IgD-negative memory B cell (primary cell): ENCODE measurements around the gene TSPAN1. TPM values are rescaled to one million over a fixed set of nuclear protein-coding genes. Genes with fewer than 3 reads are reported as not detected.

ENCODE experiments used
- H3K27ac Mint-ChIP-seq, 3 donors: one replicate each; pipeline ENCODE4 v1.8.0; 2020 to 2022; ENCODE audit warnings: mild to moderate bottlenecking in 3 of 3, mixed read lengths in 3 of 3, moderate library complexity in 1 of 3
- H3K27me3 Mint-ChIP-seq: one replicate; pipeline ENCODE4 v1.8.0; 2021; ENCODE audit warnings: mixed read lengths
- H3K36me3 Mint-ChIP-seq: one replicate; pipeline ENCODE4 v1.8.0; 2020; ENCODE audit warnings: mild to moderate bottlenecking, mixed read lengths
- H3K4me1 Mint-ChIP-seq, 3 donors: one replicate each; pipeline ENCODE4 v1.8.0; 2020 to 2022; ENCODE audit warnings: mixed read lengths in 3 of 3, mild to moderate bottlenecking in 1 of 3
- H3K4me3 Mint-ChIP-seq, 4 donors: one replicate each; pipeline ENCODE4 v1.8.0; 2020 to 2022; ENCODE audit warnings: mild to moderate bottlenecking in 4 of 4, mixed read lengths in 4 of 4, moderate library complexity in 3 of 4
- H3K9me3 Mint-ChIP-seq, 3 donors: one replicate each; pipeline ENCODE4 v1.8.0; 2020 to 2021; ENCODE audit warnings: mixed read lengths in 3 of 3, mild to moderate bottlenecking in 1 of 3
- polyA plus RNA-seq: library from polyadenylated mRNA; unstranded; fragments of 300-500 nt; fragmentation: Illumina TruSeq; gene quantifications from one replicate; pipeline ENCODE4 v1.2.3, GENCODE V29; 2021

The TSPAN1 gene
- polyA plus RNA-seq, 1 donor from 2014 or later, result not detected

DNA sequence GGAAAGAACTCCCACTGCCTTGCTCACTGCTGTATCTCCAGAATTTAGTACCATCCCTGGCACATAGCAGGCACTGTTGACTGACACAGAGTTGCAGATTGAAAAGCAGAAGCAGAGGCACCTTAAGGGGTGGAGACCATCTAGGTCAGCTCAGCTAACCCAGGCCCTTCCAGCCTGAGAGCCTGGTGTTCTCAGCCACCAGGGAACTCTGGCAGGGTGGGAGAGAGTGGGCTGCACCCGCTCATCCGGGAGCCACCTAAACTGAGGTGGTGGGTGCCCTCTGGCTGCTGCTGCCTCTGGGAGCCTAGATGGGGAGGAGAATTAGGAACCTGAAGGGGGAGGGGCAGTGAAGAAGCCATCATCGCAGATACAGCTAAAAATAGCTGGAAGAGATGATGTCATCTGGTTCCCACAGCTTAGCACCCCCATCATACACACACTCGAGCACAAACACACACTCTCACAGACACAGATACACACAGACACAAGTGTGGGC lies 1.5 kb upstream of the TSPAN1 start:
- Mint-ChIP-seq H3K27me3 (no peaks in the 10 kb centered on the region), H3K4me3 (peak overlapping the region in 1 of 4 donors; percentile 1), H3K27ac (no peak overlapping the region)

DNA sequence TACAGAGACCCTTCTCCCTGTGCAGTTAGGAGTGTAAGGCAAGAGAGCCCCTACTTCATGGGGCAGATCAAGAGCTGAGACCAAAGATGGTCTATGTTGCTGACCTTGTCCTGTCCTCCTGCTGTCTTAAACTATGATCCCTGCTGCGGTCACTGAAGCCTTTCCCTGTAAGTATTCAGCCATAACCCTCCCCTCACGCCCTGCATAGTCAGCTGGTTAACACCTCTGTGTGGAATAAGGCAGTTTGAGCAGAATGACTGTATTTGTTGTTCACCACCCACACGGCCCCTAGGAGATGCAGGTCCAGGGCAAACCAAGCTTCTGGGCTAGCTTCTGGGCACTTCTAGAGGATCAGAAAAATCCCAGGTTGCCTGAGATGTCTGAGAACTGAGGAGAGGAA lies 356 bp downstream of the TSPAN1 start:
- H3K4me3 Mint-ChIP-seq, result no peak overlapping the region
- H3K27me3 Mint-ChIP-seq, result no peaks in the 10 kb centered on the region
- H3K27ac Mint-ChIP-seq, result no peak overlapping the region
- H3K4me1 Mint-ChIP-seq, result peaks cover 10 to 15% (median 15%) of the 10 kb centered on the region in 3 donors
- no peaks in the 10 kb centered on the region for H3K36me3 Mint-ChIP-seq
- no peaks in the 10 kb centered on the region for H3K9me3 Mint-ChIP-seq

More for the DNA sequence above, 1.5 kb upstream of the TSPAN1 start:
- Mint-ChIP-seq H3K9me3 (no peaks in the 10 kb centered on the region), H3K4me1 (peaks cover 10 to 15% (median 15%) of the 10 kb centered on the region in 3 donors), H3K36me3 (no peaks in the 10 kb centered on the region)

DNA sequence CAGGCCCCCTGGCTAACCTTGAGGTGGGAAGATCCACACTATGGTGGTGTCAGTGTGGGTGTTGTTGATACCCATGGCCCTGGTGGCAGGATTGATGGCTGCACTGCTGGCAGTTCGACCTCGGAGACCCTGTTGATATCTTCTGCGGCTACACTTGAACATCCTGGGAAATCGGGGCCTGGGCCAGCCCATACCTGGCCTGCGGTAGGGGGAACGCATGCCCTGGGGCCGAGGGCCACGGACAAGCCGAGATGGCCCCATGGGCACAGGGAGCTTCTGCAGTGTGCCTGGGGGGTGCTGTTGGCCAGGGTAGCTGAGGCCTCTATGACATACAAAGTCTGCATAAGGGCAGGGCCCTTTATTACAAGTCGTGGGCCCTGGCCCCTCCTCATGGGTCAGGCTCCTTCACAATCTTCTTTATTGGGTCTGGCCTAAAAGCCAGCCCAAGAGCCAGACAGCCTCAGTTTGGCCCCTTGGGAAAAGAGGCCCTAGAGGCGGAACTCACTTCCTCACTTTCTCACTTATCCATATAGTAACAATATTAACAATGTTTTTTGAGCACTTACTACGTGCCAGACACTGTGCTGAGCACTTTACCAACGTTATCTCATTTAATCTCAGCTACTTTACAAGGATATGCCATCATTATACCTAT lies 1.5 kb downstream of the TSPAN1 start, which contains the start of gene P3R3URF:
Gene P3R3URF, minus strand, starts transcription at position 278 of the 655 bp plus-strand sequence. Its CDS starts 17 bp downstream, at position 261.
- Mint-ChIP-seq H3K9me3 (no peaks in the 10 kb centered on the region), H3K4me1 (peaks cover 7 to 9% (median 8%) of the 10 kb centered on the region in 3 donors), H3K27me3 (no peaks in the 10 kb centered on the region), H3K36me3 (no peaks in the 10 kb centered on the region), H3K4me3 (no peak within 1 kb of the TSS), H3K27ac (peak within 1 kb of the TSS in 1 of 3 donors; percentile 26)

DNA sequence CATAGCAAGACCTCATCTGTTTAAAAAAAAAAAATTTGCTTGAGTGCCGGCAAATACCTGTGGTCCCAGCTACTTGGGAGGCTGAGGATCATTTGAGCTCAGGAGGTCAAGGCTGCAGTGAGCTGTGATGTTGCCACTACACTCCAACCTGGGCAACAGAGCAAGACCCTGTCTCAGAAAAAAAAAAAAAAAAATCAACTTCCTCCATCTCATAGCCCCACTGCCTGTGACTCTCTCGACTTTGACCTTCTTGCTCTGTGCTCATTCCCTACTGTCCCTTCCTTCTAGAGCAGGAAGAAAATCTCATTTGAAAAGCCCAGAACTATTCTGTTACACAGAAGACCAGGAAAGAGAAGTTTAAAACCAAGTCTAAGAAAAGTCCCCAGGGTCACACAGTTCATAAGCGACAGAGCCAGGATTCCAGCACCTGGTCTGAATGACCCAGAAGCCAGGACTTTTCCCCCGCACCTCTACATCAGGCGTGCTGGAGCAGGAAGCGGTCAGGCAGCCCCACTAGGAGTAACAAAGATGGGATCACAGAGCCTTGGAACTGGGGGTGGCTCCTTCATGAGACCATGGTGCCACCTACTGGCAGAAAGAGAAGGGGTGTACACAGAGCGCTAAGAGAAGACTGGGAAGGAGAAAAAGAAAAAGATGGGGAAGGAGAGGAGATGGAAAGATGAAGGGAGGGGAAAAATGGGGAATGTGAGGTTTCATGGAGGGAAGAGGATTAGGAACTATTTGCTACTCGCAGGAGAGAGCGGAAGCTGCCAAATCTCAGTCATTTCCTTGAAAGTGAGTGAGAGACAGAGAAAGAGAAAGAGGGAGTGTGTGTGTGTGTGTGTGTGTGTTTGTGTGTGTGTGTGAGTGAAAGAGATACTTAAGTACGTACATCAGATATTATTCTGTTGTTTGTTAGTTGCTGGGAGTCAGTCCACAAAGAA lies 4.5 kb downstream of the TSPAN1 start:
- no peaks in the 10 kb centered on the region for H3K9me3 Mint-ChIP-seq
- H3K4me3 Mint-ChIP-seq, result no peak overlapping the region
- H3K27ac Mint-ChIP-seq, result no peak overlapping the region
- H3K4me1 Mint-ChIP-seq, result peaks cover 3 to 8% (median 5%) of the 10 kb centered on the region in 3 donors
- H3K36me3 Mint-ChIP-seq, result no peaks in the 10 kb centered on the region
- no peaks in the 10 kb centered on the region for H3K27me3 Mint-ChIP-seq

DNA sequence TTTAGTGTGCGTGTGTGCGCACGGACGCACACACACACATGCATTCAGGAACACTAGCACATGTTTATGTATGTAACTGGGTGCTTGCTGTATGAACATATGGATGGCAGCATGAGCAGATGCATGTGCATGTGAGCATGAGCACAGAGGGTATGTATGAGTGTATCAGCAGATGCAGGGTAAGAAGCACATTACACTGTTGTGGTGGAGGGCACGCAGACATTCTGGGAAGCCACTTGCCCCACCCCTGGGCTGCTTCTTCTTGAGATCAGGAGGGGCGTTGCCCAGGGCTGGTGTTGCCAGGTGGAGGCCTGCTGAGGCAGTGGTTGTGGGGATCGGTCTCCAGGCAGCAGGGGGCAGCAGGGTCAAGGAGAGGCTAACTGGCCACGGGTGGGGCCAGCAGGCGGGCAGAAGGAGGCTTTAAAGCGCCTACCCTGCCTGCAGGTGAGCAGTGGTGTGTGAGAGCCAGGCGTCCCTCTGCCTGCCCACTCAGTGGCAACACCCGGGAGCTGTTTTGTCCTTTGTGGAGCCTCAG lies 5.3 kb downstream of the TSPAN1 start:
- Mint-ChIP-seq H3K4me1 (peaks cover 5 to 9% (median 8%) of the 10 kb centered on the region in 3 donors), H3K4me3 (no peak overlapping the region), H3K36me3 (peaks cover 1% of the 10 kb centered on the region), H3K27ac (no peak overlapping the region), H3K9me3 (no peaks in the 10 kb centered on the region), H3K27me3 (no peaks in the 10 kb centered on the region)

DNA sequence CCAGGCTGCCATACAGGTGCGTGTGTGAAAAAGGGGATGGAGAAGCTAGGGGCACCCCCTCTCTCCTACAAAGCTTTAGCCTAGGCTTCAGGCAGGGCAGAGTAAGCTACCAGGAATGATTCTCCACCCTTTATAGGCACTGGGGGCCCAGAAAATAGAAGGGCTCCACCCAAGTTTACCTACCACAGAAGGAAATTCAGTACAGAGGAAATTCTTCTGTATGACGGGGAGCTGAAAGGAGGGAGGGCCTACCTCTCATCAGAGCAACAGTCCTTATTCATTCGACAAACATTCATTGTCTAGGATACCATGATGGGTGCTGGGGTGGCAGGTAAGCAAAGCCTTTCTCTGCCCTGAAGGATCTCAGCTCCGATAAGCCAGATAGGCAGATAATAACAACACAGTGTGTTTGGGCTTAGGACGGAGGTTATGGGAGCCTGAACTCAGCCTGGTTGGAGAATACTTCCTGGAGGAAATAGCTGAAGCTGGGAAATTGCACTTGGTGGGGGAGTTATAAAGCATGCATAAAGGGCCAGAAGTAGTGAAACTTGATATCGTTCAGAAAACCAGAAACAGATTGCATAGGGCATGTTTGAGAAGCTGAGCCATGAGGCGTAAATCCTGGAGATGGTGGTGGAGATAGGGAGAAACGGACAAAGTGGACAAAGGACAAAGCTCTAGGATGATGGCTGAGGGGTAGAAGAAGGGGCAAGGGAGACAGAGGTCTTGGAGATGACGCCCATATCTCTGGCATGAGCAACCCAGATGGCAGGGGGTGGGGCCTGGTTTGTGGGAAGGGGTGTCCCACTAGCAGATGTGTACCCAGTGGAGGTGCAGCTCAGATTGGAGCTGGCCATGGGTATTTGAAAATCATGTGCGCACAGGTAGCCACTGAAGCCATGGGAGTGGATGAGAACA lies 6.7 kb downstream of the TSPAN1 start:
- Mint-ChIP-seq H3K9me3 (no peaks in the 10 kb centered on the region), H3K4me1 (peaks cover 2 to 8% (median 7%) of the 10 kb centered on the region in 3 donors), H3K36me3 (peaks cover 1% of the 10 kb centered on the region), H3K27me3 (no peaks in the 10 kb centered on the region), H3K4me3 (no peak overlapping the region), H3K27ac (peak overlapping the region in 1 of 3 donors; percentile 6)

DNA sequence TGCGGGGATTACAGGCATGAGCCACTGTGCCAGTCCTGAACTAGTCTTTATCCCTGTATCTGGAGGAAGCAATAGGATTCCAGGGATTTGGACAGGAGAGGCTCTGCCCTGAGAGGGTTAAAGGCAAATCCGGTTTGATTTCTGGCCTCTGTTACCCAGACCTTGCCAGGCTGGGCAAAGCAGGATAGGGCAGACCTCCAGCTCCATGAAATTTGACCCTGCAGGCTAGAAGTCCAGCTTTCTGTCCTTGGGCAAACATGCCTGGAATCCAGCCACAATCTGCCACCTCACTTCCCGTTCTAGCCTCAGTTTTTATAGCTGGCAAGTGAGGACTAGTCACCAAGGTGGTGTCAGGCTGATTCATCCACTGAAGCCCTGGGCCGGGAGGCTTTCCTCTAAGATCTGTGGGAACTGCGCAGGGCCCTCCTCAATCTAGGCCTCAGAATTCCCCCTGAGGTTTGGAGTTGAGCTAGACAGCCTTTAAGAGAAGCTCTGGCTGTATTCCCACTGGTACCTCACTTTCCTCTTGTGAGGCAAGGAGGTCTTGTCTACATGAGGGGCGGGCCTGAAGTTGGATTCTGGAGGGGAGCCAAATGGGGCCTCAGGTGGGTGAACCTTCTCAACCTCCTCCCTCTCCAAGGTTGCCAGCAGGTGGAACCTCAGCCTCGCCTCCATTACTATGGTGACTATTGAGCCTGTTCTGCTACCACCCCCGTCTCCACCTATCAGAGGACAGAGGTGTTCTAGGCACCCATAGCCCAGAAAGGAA lies 8.4 kb downstream of the TSPAN1 start:
- Mint-ChIP-seq H3K4me1 (peaks cover 0 to 8% (median 6%) of the 10 kb centered on the region in 3 donors), H3K27ac (no peak overlapping the region), H3K9me3 (no peaks in the 10 kb centered on the region), H3K36me3 (peaks cover 2% of the 10 kb centered on the region), H3K27me3 (no peaks in the 10 kb centered on the region), H3K4me3 (no peak overlapping the region)

DNA sequence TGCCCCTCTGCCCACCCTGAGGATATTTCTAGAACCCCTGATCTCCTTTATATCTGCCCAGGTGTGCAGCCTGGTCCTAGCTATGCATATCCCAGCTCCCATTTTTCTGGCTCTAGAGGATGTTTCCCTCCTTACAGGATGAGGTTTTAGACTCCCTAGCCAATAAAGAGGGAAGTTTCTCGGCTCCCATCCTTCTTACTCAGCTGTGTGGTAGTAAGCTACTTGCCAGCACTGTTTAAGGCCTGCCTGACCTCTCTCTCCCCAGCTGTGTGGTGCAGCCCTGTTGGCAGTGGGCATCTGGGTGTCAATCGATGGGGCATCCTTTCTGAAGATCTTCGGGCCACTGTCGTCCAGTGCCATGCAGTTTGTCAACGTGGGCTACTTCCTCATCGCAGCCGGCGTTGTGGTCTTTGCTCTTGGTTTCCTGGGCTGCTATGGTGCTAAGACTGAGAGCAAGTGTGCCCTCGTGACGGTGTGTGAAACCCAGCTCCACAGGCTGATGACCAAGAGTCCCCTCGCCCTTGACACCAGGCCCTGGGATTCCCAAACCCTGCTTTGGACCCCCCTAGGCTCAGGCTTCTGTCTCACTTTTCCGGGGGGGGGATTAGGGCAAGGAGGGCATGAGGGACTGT lies 9.2 kb downstream of the TSPAN1 start:
- H3K9me3 Mint-ChIP-seq, result no peaks in the 10 kb centered on the region
- H3K4me3 Mint-ChIP-seq, result no peak overlapping the region
- H3K27ac Mint-ChIP-seq, result no peak overlapping the region
- H3K27me3 Mint-ChIP-seq, result no peaks in the 10 kb centered on the region
- H3K36me3 Mint-ChIP-seq, result peaks cover 2% of the 10 kb centered on the region
- peaks cover 0 to 8% (median 6%) of the 10 kb centered on the region in 3 donors for H3K4me1 Mint-ChIP-seq

DNA sequence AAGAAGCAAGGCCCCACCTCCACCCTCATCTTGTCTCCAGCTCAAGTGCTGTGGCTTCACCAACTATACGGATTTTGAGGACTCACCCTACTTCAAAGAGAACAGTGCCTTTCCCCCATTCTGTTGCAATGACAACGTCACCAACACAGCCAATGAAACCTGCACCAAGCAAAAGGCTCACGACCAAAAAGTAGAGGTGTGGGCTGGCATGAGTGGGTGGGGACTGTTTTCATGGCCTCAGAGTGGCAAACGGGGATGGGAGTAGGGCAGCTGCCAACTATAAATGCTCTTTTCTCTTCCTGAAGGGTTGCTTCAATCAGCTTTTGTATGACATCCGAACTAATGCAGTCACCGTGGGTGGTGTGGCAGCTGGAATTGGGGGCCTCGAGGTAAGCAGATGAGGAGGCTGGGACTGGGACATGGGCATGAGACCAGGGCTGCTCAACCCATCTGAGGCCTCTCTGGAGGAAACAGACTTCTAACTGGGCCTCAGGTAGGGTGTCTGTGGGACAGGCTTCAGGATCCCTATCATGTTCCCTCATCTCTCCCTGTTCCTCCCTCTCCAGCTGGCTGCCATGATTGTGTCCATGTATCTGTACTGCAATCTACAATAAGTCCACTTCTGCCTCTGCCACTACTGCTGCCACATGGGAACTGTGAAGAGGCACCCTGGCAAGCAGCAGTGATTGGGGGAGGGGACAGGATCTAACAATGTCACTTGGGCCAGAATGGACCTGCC lies 10.2 kb downstream of the TSPAN1 start:
- H3K4me1 Mint-ChIP-seq, result peaks cover 0 to 8% (median 6%) of the 10 kb centered on the region in 3 donors
- H3K4me3 Mint-ChIP-seq, result no peak overlapping the region
- no peak overlapping the region for H3K27ac Mint-ChIP-seq

DNA sequence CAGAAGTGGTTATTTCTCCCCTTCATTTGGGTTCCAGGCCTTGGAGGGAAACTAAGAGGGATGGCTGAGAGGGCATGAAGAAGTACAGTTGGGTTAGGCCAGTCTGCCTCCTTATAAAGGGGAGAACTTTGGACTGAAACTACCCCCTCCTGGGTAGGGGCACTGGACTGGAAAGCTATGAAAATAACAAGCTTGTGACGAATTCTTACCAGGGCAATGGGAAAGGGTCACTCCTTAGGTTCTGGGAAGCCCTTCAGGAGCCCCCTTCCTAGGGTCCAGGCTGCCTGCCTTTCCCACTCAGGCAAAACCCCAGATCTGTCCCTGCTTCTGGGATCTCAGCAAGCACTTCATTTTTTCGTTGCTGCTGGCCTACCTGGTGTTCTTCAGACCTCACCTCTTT lies 11.2 kb downstream of the TSPAN1 start:
- H3K4me3 Mint-ChIP-seq, result no peak overlapping the region
- H3K36me3 Mint-ChIP-seq, result peaks cover 6% of the 10 kb centered on the region
- H3K27me3 Mint-ChIP-seq, result no peaks in the 10 kb centered on the region
- H3K4me1 Mint-ChIP-seq, result peaks cover 0 to 8% (median 6%) of the 10 kb centered on the region in 3 donors
- no peaks in the 10 kb centered on the region for H3K9me3 Mint-ChIP-seq
- H3K27ac Mint-ChIP-seq, result peak overlapping the region in 1 of 3 donors; percentile 7

More for the DNA sequence above, 10.2 kb downstream of the TSPAN1 start:
- no peaks in the 10 kb centered on the region for H3K27me3 Mint-ChIP-seq
- H3K9me3 Mint-ChIP-seq, result no peaks in the 10 kb centered on the region
- H3K36me3 Mint-ChIP-seq, result peaks cover 6% of the 10 kb centered on the region

DNA sequence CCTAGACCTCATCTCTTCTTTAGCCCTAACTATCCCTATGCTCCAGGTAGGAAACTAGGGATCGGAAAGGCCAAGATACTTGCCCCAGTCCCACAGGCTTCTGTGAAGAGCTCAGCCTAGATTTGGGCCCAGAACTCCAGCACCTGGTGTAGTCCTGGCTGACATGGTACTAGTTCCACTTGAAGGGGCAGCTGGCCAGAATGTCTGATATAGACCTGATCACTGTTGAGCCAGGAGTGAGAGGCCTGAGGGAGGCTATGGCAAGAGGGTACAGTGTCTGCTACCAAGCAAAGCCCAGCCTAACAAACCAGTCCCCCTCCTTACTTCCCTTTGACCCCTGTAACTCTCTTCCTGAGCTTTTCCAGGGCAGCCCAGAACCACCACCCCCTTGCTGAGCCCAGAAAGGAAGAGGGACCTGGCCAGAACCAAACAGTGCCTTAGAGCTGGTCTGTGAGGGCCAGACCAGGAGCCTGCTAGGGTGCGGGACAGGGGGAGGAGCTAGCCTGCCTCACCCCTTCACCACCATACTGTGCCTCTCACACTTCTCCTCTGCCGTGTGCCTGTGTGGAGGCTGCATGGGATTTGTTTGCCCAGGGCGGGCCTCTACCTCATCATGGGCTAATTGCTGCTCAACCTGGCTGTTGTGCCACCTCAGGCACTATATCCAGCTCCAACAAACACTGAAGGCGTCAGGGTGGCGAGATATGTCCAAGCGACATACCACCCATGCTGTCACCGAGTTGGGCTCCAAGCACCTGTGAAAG lies 12.4 kb downstream of the TSPAN1 start:
- Mint-ChIP-seq H3K27me3 (no peaks in the 10 kb centered on the region), H3K9me3 (no peaks in the 10 kb centered on the region), H3K36me3 (peaks cover 6% of the 10 kb centered on the region), H3K27ac (no peak overlapping the region), H3K4me3 (no peak overlapping the region), H3K4me1 (peaks cover 0 to 8% (median 6%) of the 10 kb centered on the region in 3 donors)
